HL-60 (cell line): ENCODE results near the gene MRPL32.

ENCODE experiments used
- POLR2AphosphoS5 ChIP-seq: IDR thresholded peaks from 2 replicates; pipeline ENCODE4 v1.6.1; 2012; ENCODE audit warnings: low read depth
- TF ChIP-seq, protein P1 (sequence below): IDR thresholded peaks from one replicate; pipeline ENCODE4 v1.5.1; 2011; ENCODE audit warnings: low read length, control low read depth, inconsistent platforms; ENCODE audit not compliant: insufficient read depth
- TF ChIP-seq, protein P2 (sequence below): IDR thresholded peaks from 2 replicates; pipeline ENCODE4 v1.6.1; 2012; ENCODE audit warnings: low read depth; ENCODE audit not compliant: insufficient replicate concordance

DNA sequence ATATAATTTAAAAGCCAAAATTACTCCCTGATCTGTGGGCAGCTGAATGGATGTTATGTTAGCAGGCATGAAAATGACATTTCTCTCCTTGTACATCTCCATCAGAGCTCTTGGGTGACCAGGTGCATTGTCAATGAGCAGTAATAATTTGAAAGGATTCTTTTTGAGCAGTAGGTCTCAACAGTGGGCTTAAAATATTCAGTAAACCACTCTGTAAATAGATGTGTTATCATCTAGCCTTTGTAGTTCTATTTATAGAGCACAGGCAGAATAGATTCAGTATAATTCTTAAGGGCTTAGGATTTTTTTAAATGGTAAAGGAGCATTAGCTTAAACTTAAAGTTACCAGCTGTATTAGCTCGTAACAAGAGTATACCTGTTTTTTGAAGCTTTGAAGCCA is 52.0 kb downstream of the MRPL32 start:
- TF ChIP-seq, protein P1, sequence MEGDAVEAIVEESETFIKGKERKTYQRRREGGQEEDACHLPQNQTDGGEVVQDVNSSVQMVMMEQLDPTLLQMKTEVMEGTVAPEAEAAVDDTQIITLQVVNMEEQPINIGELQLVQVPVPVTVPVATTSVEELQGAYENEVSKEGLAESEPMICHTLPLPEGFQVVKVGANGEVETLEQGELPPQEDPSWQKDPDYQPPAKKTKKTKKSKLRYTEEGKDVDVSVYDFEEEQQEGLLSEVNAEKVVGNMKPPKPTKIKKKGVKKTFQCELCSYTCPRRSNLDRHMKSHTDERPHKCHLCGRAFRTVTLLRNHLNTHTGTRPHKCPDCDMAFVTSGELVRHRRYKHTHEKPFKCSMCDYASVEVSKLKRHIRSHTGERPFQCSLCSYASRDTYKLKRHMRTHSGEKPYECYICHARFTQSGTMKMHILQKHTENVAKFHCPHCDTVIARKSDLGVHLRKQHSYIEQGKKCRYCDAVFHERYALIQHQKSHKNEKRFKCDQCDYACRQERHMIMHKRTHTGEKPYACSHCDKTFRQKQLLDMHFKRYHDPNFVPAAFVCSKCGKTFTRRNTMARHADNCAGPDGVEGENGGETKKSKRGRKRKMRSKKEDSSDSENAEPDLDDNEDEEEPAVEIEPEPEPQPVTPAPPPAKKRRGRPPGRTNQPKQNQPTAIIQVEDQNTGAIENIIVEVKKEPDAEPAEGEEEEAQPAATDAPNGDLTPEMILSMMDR = no peak
- no peak for TF ChIP-seq POLR2AphosphoS5
- TF ChIP-seq, protein P2, sequence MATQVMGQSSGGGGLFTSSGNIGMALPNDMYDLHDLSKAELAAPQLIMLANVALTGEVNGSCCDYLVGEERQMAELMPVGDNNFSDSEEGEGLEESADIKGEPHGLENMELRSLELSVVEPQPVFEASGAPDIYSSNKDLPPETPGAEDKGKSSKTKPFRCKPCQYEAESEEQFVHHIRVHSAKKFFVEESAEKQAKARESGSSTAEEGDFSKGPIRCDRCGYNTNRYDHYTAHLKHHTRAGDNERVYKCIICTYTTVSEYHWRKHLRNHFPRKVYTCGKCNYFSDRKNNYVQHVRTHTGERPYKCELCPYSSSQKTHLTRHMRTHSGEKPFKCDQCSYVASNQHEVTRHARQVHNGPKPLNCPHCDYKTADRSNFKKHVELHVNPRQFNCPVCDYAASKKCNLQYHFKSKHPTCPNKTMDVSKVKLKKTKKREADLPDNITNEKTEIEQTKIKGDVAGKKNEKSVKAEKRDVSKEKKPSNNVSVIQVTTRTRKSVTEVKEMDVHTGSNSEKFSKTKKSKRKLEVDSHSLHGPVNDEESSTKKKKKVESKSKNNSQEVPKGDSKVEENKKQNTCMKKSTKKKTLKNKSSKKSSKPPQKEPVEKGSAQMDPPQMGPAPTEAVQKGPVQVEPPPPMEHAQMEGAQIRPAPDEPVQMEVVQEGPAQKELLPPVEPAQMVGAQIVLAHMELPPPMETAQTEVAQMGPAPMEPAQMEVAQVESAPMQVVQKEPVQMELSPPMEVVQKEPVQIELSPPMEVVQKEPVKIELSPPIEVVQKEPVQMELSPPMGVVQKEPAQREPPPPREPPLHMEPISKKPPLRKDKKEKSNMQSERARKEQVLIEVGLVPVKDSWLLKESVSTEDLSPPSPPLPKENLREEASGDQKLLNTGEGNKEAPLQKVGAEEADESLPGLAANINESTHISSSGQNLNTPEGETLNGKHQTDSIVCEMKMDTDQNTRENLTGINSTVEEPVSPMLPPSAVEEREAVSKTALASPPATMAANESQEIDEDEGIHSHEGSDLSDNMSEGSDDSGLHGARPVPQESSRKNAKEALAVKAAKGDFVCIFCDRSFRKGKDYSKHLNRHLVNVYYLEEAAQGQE = no peak
